H1 (cell line): ENCODE measurements around the gene SMAD1. TPM values are rescaled to one million over a fixed set of nuclear protein-coding genes. Genes with fewer than 3 reads are reported as not detected.

ENCODE experiments used
- CTCF ChIA-PET: fragments of 300-600 bp; sonication (Branson Sonifier 250); formaldehyde crosslinking; loops from one replicate; lab custom pipeline; 2021; ENCODE audit not compliant: partially characterized antibody; lab: Charles Lee
- POLR2A ChIA-PET: fragments of 300-600 bp; sonication (Branson Sonifier 250); formaldehyde crosslinking; loops from one replicate; lab custom pipeline; 2021; ENCODE audit warnings: inconsistent platforms; ENCODE audit not compliant: partially characterized antibody; lab: Charles Lee
- DNase-seq, 2 experiments: peaks; one replicate each; pipeline versions ENCODE4 v3.0.0 to v3.0.0-alpha.2; 2010 to 2022; ENCODE audit warnings: low spot score in 2 of 2, low read depth in 1 of 2, mixed read lengths in 1 of 2
- FAIRE-seq: peaks from 2 replicates; lab custom pipeline; 2011; peaks lifted over from hg19 to GRCh38; lab: Jason Lieb, UNC
- H2AFZ ChIP-seq: 2 replicates; pipeline ENCODE4 v1.8.1; 2012; ENCODE audit warnings: low read length, inconsistent platforms
- H2AK5ac ChIP-seq: 2 replicates; pipeline ENCODE4 v1.6.1; 2013; ENCODE audit warnings: low read depth, low read length
- H2BK120ac ChIP-seq: replicated peaks from 2 replicates; pipeline ENCODE3; 2013; ENCODE audit warnings: low read depth, low read length, inconsistent platforms
- H2BK12ac ChIP-seq: 2 replicates; pipeline ENCODE4 v1.6.1; 2013; ENCODE audit warnings: low read depth, low read length
- H2BK15ac ChIP-seq: 2 replicates; pipeline ENCODE4 v1.6.1; 2013; ENCODE audit warnings: low read length
- H2BK20ac ChIP-seq: 2 replicates; pipeline ENCODE4 v1.6.1; 2013; ENCODE audit warnings: low read length
- H2BK5ac ChIP-seq: 2 replicates; pipeline ENCODE4 v1.6.1; 2013; ENCODE audit warnings: low read depth, low read length
- H3K14ac ChIP-seq: 2 replicates; pipeline ENCODE4 v1.6.1; 2013; ENCODE audit warnings: inconsistent platforms; ENCODE audit not compliant: insufficient read length
- H3K18ac ChIP-seq: 2 replicates; pipeline ENCODE4 v1.6.1; 2013; ENCODE audit warnings: low read length; ENCODE audit errors: extremely low read depth
- H3K23ac ChIP-seq: 2 replicates; pipeline ENCODE4 v1.6.1; 2013; ENCODE audit warnings: inconsistent platforms; ENCODE audit not compliant: insufficient read length
- H3K23me2 ChIP-seq: 2 replicates; pipeline ENCODE4 v1.6.1; 2013; ENCODE audit warnings: low read depth, low read length
- H3K27ac ChIP-seq: 2 replicates; pipeline ENCODE4 v1.6.1; 2011; ENCODE audit warnings: low read depth, low read length, inconsistent platforms
- H3K27me3 ChIP-seq, 4 experiments: replicated peaks in 1 of 4; 1 replicate in 1 of 4; 2 replicates in 3 of 4; pipeline versions ENCODE4 v1.6.1 to v1.8.1; 2011 to 2013; ENCODE audit warnings: low read length in 3 of 4, mild to moderate bottlenecking in 3 of 4, inconsistent platforms in 2 of 4, mixed read lengths in 2 of 4, moderate library complexity in 1 of 4; ENCODE audit not compliant: control insufficient read depth in 3 of 4, insufficient read depth in 3 of 4; ENCODE audit errors: extremely low read depth in 1 of 4
- H3K36me3 ChIP-seq, 4 experiments: 2 replicates each; pipeline versions ENCODE4 v1.6.1 to v1.8.1; 2011 to 2013; ENCODE audit warnings: mild to moderate bottlenecking in 4 of 4, low read length in 3 of 4, moderate library complexity in 2 of 4, control low read depth in 1 of 4, inconsistent platforms in 1 of 4; ENCODE audit not compliant: insufficient read depth in 4 of 4, control insufficient read depth in 2 of 4
- H3K4ac ChIP-seq: replicated peaks from 2 replicates; pipeline ENCODE3; 2013; ENCODE audit warnings: low read length, low read depth, mixed read lengths, inconsistent platforms; ENCODE audit not compliant: insufficient read length
- H3K4me1 ChIP-seq, 4 experiments: replicated peaks in 1 of 4; 1 replicate in 1 of 4; 2 replicates in 3 of 4; pipeline versions ENCODE4 v1.6.1 to v1.8.1; 2011 to 2013; ENCODE audit warnings: low read length in 3 of 4, inconsistent platforms in 2 of 4, mixed read lengths in 1 of 4; ENCODE audit not compliant: insufficient read depth in 4 of 4, control insufficient read depth in 3 of 4
- H3K4me2 ChIP-seq, 2 experiments: 2 replicates each; pipeline versions ENCODE4 v1.6.1 to v1.8.1; 2011 to 2013; ENCODE audit warnings: low read depth in 2 of 2, low read length in 2 of 2, control low read depth in 1 of 2, inconsistent platforms in 1 of 2, mild to moderate bottlenecking in 1 of 2; ENCODE audit not compliant: insufficient read depth in 1 of 2
- H3K4me3 ChIP-seq, 4 experiments: fragments of 200-600, 300-600 bp in 1 of 4; sonication (generic), shearing (Covaris generic), sonication (Bioruptor Twin) in 1 of 4; 2 replicates each; pipeline versions ENCODE4 v1.5.1 to v1.8.1; 2011 to 2016; ENCODE audit warnings: low read length in 4 of 4, low read depth in 3 of 4, control low read depth in 2 of 4, inconsistent platforms in 2 of 4, mild to moderate bottlenecking in 2 of 4, mixed read lengths in 1 of 4, moderate library complexity in 1 of 4; ENCODE audit not compliant: insufficient read depth in 2 of 4; ENCODE audit errors: extremely low read depth in 1 of 4
- H3K56ac ChIP-seq: replicated peaks from 2 replicates; pipeline ENCODE3; 2013; ENCODE audit warnings: low read depth, mild to moderate bottlenecking, mixed read lengths, low read length, inconsistent platforms; ENCODE audit not compliant: insufficient read length
- H3K79me1 ChIP-seq: 2 replicates; pipeline ENCODE4 v1.6.1; 2013; ENCODE audit warnings: low read depth, low read length, control low read depth
- H3K79me2 ChIP-seq, 2 experiments: 2 replicates each; pipeline versions ENCODE4 v1.6.1 to v1.8.1; 2012 to 2013; ENCODE audit warnings: low read length in 2 of 2, mild to moderate bottlenecking in 2 of 2, inconsistent platforms in 1 of 2; ENCODE audit not compliant: insufficient read depth in 2 of 2, control insufficient read depth in 1 of 2
- H3K9ac ChIP-seq, 4 experiments: replicated peaks in 1 of 4; 1 replicate in 1 of 4; 2 replicates in 3 of 4; pipeline versions ENCODE4 v1.6.1 to v1.8.1; 2011 to 2013; ENCODE audit warnings: low read depth in 3 of 4, low read length in 3 of 4, control low read depth in 2 of 4, mild to moderate bottlenecking in 2 of 4, moderate library complexity in 2 of 4, inconsistent platforms in 1 of 4; ENCODE audit errors: extremely low read depth in 1 of 4
- H3K9me3 ChIP-seq, 2 experiments: 2 replicates each; pipeline versions ENCODE4 v1.6.1 to v1.8.1; 2012 to 2013; ENCODE audit warnings: mild to moderate bottlenecking in 2 of 2, moderate library complexity in 2 of 2, control low read depth in 1 of 2, inconsistent platforms in 1 of 2, low read depth in 1 of 2, low read length in 1 of 2, mixed read lengths in 1 of 2; ENCODE audit not compliant: insufficient read depth in 2 of 2
- H4K20me1 ChIP-seq, 2 experiments: replicated peaks in 1 of 2; 2 replicates each; pipeline versions ENCODE3 to v1.8.1; 2011 to 2013; ENCODE audit warnings: inconsistent platforms in 2 of 2, low read length in 2 of 2, mild to moderate bottlenecking in 1 of 2; ENCODE audit not compliant: insufficient read depth in 2 of 2, control insufficient read depth in 1 of 2
- H4K5ac ChIP-seq: 2 replicates; pipeline ENCODE4 v1.6.1; 2013; ENCODE audit warnings: low read length, low read depth, mixed read lengths, inconsistent platforms; ENCODE audit not compliant: insufficient read length
- H4K8ac ChIP-seq: 2 replicates; pipeline ENCODE4 v1.8.0; 2013; ENCODE audit warnings: mild to moderate bottlenecking, moderate library complexity, low read length, inconsistent platforms; ENCODE audit not compliant: insufficient read depth; ENCODE audit errors: extremely low read depth
- H4K91ac ChIP-seq: replicated peaks from 2 replicates; pipeline ENCODE3; 2013; ENCODE audit warnings: low read length, mixed read lengths, inconsistent platforms; ENCODE audit not compliant: insufficient read length
- CBX5 ChIP-seq: fragments of 300-800, 300-1000 bp; sonication (generic); IDR thresholded peaks from 2 replicates; pipeline ENCODE4 v1.7.1; 2016; ENCODE audit warnings: antibody characterized with exemption, low read length, low read depth
- CBX8 ChIP-seq: fragments of 300-800, 300-1000 bp; sonication (generic); IDR thresholded peaks from 2 replicates; pipeline ENCODE4 v1.7.1; 2016; ENCODE audit warnings: low read depth, low read length, borderline replicate concordance
- EP300 ChIP-seq, 2 experiments: IDR thresholded peaks; 1 replicate in 1 of 2; 2 replicates in 1 of 2; pipeline ENCODE4 v1.6.1; 2011 to 2012; ENCODE audit warnings: low read depth in 2 of 2, low read length in 2 of 2, mild to moderate bottlenecking in 2 of 2, borderline replicate concordance in 1 of 2, inconsistent platforms in 1 of 2, moderate library complexity in 1 of 2
- HDAC6 ChIP-seq: IDR thresholded peaks from one replicate; pipeline ENCODE4 v1.7.1; 2012; ENCODE audit warnings: low read depth, mild to moderate bottlenecking, inconsistent platforms, low read length, moderate library complexity
- MAFK ChIP-seq: IDR thresholded peaks from 2 replicates; pipeline ENCODE4 v1.6.1; 2012; ENCODE audit warnings: low read depth, mild to moderate bottlenecking, improper control_type of control experiment, low read length
- NANOG ChIP-seq: IDR thresholded peaks from 2 replicates; pipeline ENCODE4 v1.6.1; 2011; ENCODE audit warnings: low read length, low read depth, mild to moderate bottlenecking, inconsistent platforms; ENCODE audit not compliant: insufficient read depth, poor library complexity, severe bottlenecking
- PHF8 ChIP-seq: fragments of 200-600 bp; sonication (generic); conservative IDR thresholded peaks from 2 replicates; pipeline ENCODE4 v1.7.1; 2012; ENCODE audit warnings: low read depth, mild to moderate bottlenecking, inconsistent platforms, low read length, moderate library complexity
- RBBP5 ChIP-seq: IDR thresholded peaks from 2 replicates; pipeline ENCODE4 v1.7.1; 2012; ENCODE audit warnings: low read depth, mild to moderate bottlenecking, inconsistent platforms, low read length, moderate library complexity, borderline replicate concordance
- RFX5 ChIP-seq: IDR thresholded peaks from 2 replicates; pipeline ENCODE4 v1.6.1; 2011; ENCODE audit warnings: low read depth, low read length, improper control_type of control experiment, borderline replicate concordance
- SIX5 ChIP-seq: IDR thresholded peaks from 2 replicates; pipeline ENCODE4 v1.6.1; 2011; ENCODE audit warnings: mild to moderate bottlenecking, low read depth, low read length
- SP2 ChIP-seq: IDR thresholded peaks from 2 replicates; pipeline ENCODE4 v1.6.1; 2012; ENCODE audit warnings: mild to moderate bottlenecking, low read length, inconsistent platforms
- SP4 ChIP-seq: IDR thresholded peaks from 2 replicates; pipeline ENCODE4 v1.6.1; 2012; ENCODE audit warnings: low read length, inconsistent platforms
- TAF1 ChIP-seq: IDR thresholded peaks from 2 replicates; pipeline ENCODE4 v1.6.1; 2011; ENCODE audit warnings: mild to moderate bottlenecking, low read depth, low read length
- ZNF274 ChIP-seq: IDR thresholded peaks from 2 replicates; pipeline ENCODE4 v1.7.0; 2012; ENCODE audit warnings: low read length, borderline replicate concordance; ENCODE audit errors: extremely low read depth
- WGBS, 2 experiments: shearing (Covaris generic) in 1 of 2; methylation state at CpG; one replicate each; pipeline versions ENCODE4 v1.1.6 to v1.1.7; 2013 to 2015; ENCODE audit warnings: low lambda C conversion rate in 2 of 2, mixed read lengths in 2 of 2, inconsistent platforms in 1 of 2, low coverage in 1 of 2, missing lambda C conversion rate in 1 of 2; ENCODE audit not compliant: insufficient replicate concordance in 2 of 2, insufficient coverage in 1 of 2, insufficient read length in 1 of 2; ENCODE audit errors: extremely low coverage in 1 of 2, missing lambda C conversion rate in 1 of 2; 5-methylcytosine and 5-hydroxymethylcytosine counted together
- polyA plus RNA-seq, 7 experiments: library from polyadenylated mRNA; depleted of rRNA in 3 of 7; stranded (reverse) in 5 of 7; unstranded in 2 of 7; fragments of >200 nt in 5 of 7; fragments of 200-250 nt in 2 of 7; gene quantifications; 1 replicate in 5 of 7; 2 replicates in 1 of 7; 4 replicates in 1 of 7; pipeline versions ENCODE4 v1.2.1 to v1.2.3, GENCODE V29; 2011 to 2013; ENCODE audit warnings: missing spikeins in 2 of 7, mixed read lengths in 2 of 7
- total RNA-seq: library from RNA; stranded (reverse); fragmentation: NEBNext Ultra II Directional; extraction: Animal tissue kit (Norgen Biotek cat#: 25700); gene quantifications from 2 replicates; pipeline ENCODE4 v1.2.1, GENCODE V29; 2021

SMAD1 gene
- total and polyA plus RNA-seq, 2 of the 8 experiments (the other 6 are each of a cell fraction or from before 2014, with no cell fraction given), result 22.6 to 25.3 TPM

DNA sequence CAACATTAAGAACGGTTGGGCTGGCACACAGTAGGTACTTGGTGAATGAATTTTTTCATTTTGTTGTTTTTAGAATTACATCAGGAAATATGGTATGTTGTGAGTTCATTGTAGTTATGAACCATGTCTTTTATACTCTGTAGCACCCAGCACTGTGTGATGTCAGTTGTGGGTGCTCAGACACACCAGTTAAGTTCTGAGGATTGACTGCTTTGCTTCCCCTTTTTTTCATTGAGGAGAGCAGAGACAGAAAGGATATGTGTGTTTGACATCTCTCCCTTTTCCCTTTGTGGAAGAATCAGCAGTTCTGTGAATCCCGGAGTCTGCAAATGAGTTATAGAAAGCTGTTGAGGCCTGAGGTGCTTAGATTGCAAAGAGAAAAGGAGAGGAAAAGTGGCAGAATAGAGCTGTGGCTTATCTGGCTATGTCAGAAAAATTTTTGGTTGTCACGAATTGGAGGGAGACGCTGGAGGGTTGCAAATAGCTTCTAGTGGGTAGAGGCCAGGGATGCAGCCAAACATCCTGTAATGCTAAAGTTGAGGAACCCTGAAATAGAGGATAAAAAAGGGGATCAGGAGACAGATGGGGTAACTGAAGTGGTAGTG, 13.1 kb downstream of the SMAD1 start:
- Histone ChIP-seq H2BK15ac (no peak overlapping the region), H3K9ac (no peak overlapping the region), H4K5ac (no peak overlapping the region), H3K14ac (no peak overlapping the region), H4K20me1 (no peaks in the 10 kb centered on the region), H3K18ac (no peak overlapping the region), H3K79me1 (no peaks in the 10 kb centered on the region; the same call in 1 of the 2 replicates), H3K4me2 (no peak overlapping the region), H3K4me3 (no peak overlapping the region), H3K23ac (no peak overlapping the region), H2AK5ac (no peak overlapping the region), H3K4me1 (peaks cover 0 to 3% (median 0%) of the 10 kb centered on the region in 4 experiments; a peak in 2 of 7 replicates), H3K79me2 (peaks cover 0 to 65% of the 10 kb centered on the region in 2 experiments; a peak in 2 of 4 replicates), H3K56ac (no peak overlapping the region), H3K23me2 (no peaks in the 10 kb centered on the region), H4K91ac (no peak overlapping the region), H3K36me3 (no peaks in the 10 kb centered on the region), H3K27ac (no peak overlapping the region), H2BK120ac (no peak overlapping the region), H3K27me3 (no peaks in the 10 kb centered on the region), H2BK20ac (no peak overlapping the region), H2AFZ (no peak overlapping the region), H2BK12ac (no peak overlapping the region), H2BK5ac (no peak overlapping the region), H4K8ac (no peak overlapping the region), H3K9me3 (no peaks in the 10 kb centered on the region), H3K4ac (no peak overlapping the region)
- FAIRE-seq (no peak), DNase-seq (no peak)
- WGBS, 2 experiments, result 85% methylated on average over 4 of the region's 4 CpGs; no CpG with 5 or more reads in 1 of the 2 experiments
- ChIA-PET CTCF (interaction anchor here (1.4 kb wide), 1 partner anchor 15 kb away, joined by 4 read pairs; no protein-coding TSS in a partner anchor), POLR2A (no interaction called here)
- TF ChIP-seq EP300 (IDR thresholded peaks at IDR 0.05; ENCODE audit: borderline replicate concordance in 1 of 2, low read depth in 2 of 2, low read length in 2 of 2), result no peak
- TF ChIP-seq MAFK, result no peak
- no peak for TF ChIP-seq RBBP5
- TF ChIP-seq CBX8, result no peak
- no peak for TF ChIP-seq SP2
- no peak for TF ChIP-seq SP4
- TF ChIP-seq RFX5, result no peak
- TF ChIP-seq PHF8, result no peak
- TF ChIP-seq NANOG, result no peak
- TF ChIP-seq ZNF274, result no peak
- no peak for TF ChIP-seq CBX5
- TF ChIP-seq HDAC6, result no peak
- TF ChIP-seq TAF1, result no peak
- no peak for TF ChIP-seq SIX5
